Effector memory CD8-positive, alpha-beta T cell (primary cell): ENCODE measurements around the gene PPOX.

Source experiments
- ATAC-seq: fragments of 150-1000 bp; cut with Tn5 transposase; replicated peaks from 2 replicates; pipeline ENCODE4 v1.10.0; 2021; ENCODE audit warnings: mild to moderate bottlenecking, moderate library complexity
- DNase-seq, 3 experiments: peaks; one replicate each; pipeline ENCODE4 v3.0.0; 2021
- H3K27ac Mint-ChIP-seq, 2 donors: one replicate each; pipeline ENCODE4 v1.8.0; 2022; ENCODE audit warnings: mild to moderate bottlenecking in 2 of 2, mixed read lengths in 2 of 2, moderate library complexity in 2 of 2
- H3K27me3 Mint-ChIP-seq, 2 donors: one replicate each; pipeline ENCODE4 v1.8.0; 2022; ENCODE audit warnings: mixed read lengths in 2 of 2
- H3K36me3 Mint-ChIP-seq: one replicate; pipeline ENCODE4 v1.8.0; 2022; ENCODE audit warnings: mild to moderate bottlenecking, moderate library complexity, mixed read lengths; ENCODE audit not compliant: insufficient read depth
- H3K4me1 Mint-ChIP-seq, 2 donors: one replicate each; pipeline ENCODE4 v1.8.0; 2022; ENCODE audit warnings: low read depth in 2 of 2, mixed read lengths in 2 of 2
- H3K4me3 Mint-ChIP-seq, 2 donors: one replicate each; pipeline ENCODE4 v1.8.0; 2022; ENCODE audit warnings: mild to moderate bottlenecking in 2 of 2, mixed read lengths in 2 of 2, moderate library complexity in 2 of 2
- H3K9me3 Mint-ChIP-seq, 2 donors: one replicate each; pipeline ENCODE4 v1.8.0; 2022; ENCODE audit warnings: mixed read lengths in 2 of 2

PPOX gene

GRCh38 chr1:161199506-161200139 lies 33.4 kb downstream of the PPOX start:
- peak overlapping the region in 1 of 2 donors; percentile 20 for H3K4me3 Mint-ChIP-seq
- H3K4me1 Mint-ChIP-seq: peaks cover 44 to 53% of the 10 kb centered on the region in 2 donors
- H3K27ac Mint-ChIP-seq: peak overlapping the region in 1 of 2 donors; percentile 89
- H3K27me3 Mint-ChIP-seq: no peaks in the 10 kb centered on the region
- ATAC-seq: no peak
- H3K9me3 Mint-ChIP-seq: no peaks in the 10 kb centered on the region
- H3K36me3 Mint-ChIP-seq: peaks cover 22% of the 10 kb centered on the region
- DNase-seq: no peak

DNA sequence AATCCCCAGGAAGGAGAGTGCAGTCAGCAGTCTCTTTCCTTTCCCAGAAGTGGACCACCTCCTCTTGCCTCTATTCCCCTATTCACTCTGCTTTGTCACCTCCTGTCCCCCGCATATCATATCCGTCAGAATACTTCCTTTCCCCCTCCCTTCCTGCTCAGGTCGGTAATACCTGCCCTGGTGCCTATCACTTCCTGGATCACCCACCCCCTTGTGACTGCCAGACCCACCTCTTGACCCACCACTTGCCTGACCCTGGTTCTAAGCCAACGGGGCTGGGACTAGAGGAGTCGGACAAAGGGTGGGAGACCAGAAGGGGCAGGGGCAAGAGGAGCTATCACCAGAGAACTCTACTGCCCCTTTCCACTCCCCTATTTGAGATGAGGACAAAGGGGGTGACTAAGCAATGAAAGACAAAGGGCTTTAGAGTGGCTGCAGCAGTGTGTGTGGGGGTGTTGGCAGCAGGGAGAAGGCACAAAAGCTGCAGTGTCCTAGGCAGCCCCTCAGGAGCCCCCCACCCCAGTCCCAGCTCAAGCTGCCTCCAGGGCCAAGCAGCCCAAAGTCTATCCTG lies 34.3 kb downstream of the PPOX start:
- ATAC-seq (no peak), DNase-seq (no peak)
- H3K27me3 Mint-ChIP-seq: no peaks in the 10 kb centered on the region
- peaks cover 27% of the 10 kb centered on the region for H3K36me3 Mint-ChIP-seq
- peak overlapping the region; percentile 65 to 89 for H3K27ac Mint-ChIP-seq
- H3K4me3 Mint-ChIP-seq: peak overlapping the region; percentile 20 to 91
- peaks cover 39 to 48% of the 10 kb centered on the region in 2 donors for H3K4me1 Mint-ChIP-seq
- H3K9me3 Mint-ChIP-seq: no peaks in the 10 kb centered on the region

DNA sequence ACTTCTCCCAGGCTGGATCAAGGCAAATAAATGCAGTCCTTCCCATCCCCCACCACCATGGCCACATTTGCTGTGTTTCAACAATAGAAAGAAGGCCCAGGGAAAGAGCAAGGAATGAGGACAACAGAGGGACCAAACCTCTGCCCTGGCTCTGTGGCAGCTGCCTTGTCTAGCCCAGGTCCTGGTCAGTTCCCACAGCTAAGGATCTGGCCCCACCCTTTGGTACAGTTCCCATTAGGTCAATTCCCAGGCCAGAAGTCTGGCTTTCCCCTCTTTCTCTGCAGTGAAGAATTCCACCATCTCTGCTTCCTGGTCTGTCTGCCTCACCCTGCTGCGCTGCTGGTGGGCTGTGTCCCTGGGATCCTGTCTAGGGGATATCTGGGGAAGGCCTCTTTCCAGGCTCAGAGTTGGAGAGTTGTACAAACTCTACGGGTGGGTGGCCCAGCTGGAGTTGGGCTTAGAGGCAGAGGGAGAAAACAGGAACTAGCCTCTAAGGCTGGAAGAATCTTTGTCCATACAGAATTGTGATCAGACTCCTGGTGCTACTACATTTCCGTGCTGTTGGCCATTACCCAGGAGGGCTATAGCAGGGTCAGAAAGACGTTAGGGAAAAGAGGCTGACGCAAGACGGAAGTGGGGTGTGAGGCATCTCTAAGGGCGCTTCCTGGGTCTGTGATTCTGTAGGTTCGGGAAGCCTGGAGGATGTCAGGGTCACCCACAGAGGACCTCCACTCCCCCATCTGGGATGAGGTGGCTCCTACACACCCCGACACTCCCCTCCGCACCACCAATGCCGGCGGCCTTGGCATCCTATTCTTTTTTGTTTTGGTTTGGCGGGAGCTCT lies 35.0 kb downstream of the PPOX start:
- Mint-ChIP-seq H3K27me3 (no peaks in the 10 kb centered on the region), H3K4me1 (peaks cover 41 to 48% of the 10 kb centered on the region in 2 donors), H3K9me3 (no peaks in the 10 kb centered on the region), H3K27ac (peak overlapping the region; percentile 96), H3K4me3 (peak overlapping the region; percentile 91 to 95), H3K36me3 (peaks cover 31% of the 10 kb centered on the region)
- ATAC-seq (no peak), DNase-seq (no peak)

DNA sequence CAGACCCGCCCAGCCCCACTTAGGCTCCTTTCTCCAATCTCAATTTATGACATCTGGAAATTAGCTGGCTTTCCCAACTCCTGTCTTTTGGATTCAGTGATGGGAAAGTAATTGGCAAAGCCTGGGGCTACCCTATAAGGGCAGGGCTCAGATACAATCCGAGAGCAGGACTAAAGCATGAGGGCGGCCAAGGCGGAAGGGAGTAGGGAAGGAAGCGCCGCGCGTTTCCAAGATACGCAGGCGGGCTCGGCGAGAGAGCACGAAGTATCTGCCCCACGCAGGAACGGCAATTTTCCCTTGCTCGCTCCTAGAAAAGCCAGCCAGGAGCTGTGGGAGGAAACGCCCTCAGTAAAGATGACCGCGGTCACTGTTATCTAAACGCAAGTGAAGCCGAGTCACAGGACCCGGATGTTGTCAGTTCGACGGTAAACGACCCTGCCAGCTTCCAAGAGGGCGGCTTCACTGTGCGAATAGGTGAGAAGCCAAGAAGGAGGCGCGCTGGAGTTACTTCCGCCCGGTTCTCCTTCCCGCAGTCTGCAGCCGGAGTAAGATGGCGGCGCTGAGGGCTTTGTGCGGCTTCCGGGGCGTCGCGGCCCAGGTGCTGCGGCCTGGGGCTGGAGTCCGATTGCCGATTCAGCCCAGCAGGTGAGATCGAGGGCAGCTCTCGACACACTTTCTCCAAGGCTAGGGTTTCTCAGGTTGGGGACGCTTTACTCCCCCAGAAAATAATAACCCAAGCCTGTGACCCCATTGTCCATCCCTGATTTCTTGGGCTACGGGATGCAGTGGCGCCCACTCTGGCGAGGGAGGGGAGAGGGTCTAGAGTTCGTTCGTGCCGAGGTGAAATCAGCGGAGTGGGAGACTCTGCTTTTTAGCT lies 35.8 kb downstream of the PPOX start, which contains the start of gene NDUFS2:
Gene NDUFS2 (plus strand): TSS at position 532 of the 877 bp plus-strand sequence. CDS start 19 bp downstream, at position 551.
- Mint-ChIP-seq H3K9me3 (no peaks in the 10 kb centered on the region), H3K4me3 (peak within 1 kb of the TSS; percentile 91 to 95), H3K36me3 (peaks cover 37% of the 10 kb centered on the region), H3K4me1 (peaks cover 44 to 51% of the 10 kb centered on the region in 2 donors), H3K27ac (peak within 1 kb of the TSS; percentile 96), H3K27me3 (no peaks in the 10 kb centered on the region)
- ATAC-seq: peak; percentile 99
- DNase-seq: peak; percentile 91 to 93 (median 92)

- no peaks in the 10 kb centered on the region for H3K27me3 Mint-ChIP-seq
- peaks cover 35 to 41% of the 10 kb centered on the region in 2 donors for H3K4me1 Mint-ChIP-seq
- H3K9me3 Mint-ChIP-seq: no peaks in the 10 kb centered on the region
- no peak for DNase-seq
- ATAC-seq: no peak
- peaks cover 68% of the 10 kb centered on the region for H3K36me3 Mint-ChIP-seq
- no peak overlapping the region for H3K4me3 Mint-ChIP-seq
- H3K27ac Mint-ChIP-seq: no peak overlapping the region
Observed at GRCh38 chr1:161206411-161207140, 40.4 kb downstream of the PPOX start.

- Mint-ChIP-seq H3K4me1 (peaks cover 32 to 38% of the 10 kb centered on the region in 2 donors), H3K27ac (no peak overlapping the region), H3K9me3 (no peaks in the 10 kb centered on the region), H3K36me3 (peaks cover 68% of the 10 kb centered on the region), H3K4me3 (no peak overlapping the region), H3K27me3 (no peaks in the 10 kb centered on the region)
- ATAC-seq (no peak), DNase-seq (no peak)
Observed at GRCh38 chr1:161207173-161207572, 40.9 kb downstream of the PPOX start.

DNA sequence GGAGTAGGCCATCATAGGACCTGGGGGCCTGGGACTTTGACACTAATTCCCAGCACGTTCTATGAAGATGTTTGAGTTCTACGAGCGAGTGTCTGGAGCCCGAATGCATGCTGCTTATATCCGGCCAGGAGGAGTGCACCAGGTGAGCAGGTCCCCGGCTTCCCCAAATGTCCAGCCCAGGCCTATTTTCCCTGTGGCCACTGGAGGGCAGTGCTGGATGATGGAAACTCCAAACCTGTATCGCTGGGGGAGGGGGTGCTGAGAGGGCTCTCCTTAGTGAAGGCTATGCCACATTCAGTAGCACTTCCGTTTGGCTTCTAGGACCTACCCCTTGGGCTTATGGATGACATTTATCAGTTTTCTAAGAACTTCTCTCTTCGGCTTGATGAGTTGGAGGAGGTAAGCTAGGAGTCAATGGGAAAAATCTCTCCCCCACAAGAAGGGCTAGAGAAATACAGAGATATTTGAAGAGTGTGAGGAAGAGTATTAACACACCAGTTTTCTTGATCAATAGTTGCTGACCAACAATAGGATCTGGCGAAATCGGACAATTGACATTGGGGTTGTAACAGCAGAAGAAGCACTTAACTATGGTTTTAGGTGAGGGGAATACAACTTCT lies 43.7 kb downstream of the PPOX start:
- Mint-ChIP-seq H3K27me3 (no peaks in the 10 kb centered on the region), H3K36me3 (peaks cover 80% of the 10 kb centered on the region), H3K4me3 (no peak overlapping the region), H3K27ac (peak overlapping the region; percentile 7 to 50), H3K4me1 (peaks cover 21 to 26% of the 10 kb centered on the region in 2 donors), H3K9me3 (no peaks in the 10 kb centered on the region)
- DNase-seq (peak; percentile 62 to 68 (median 63)), ATAC-seq (peak; percentile 90)

- ATAC-seq: no peak
- Mint-ChIP-seq H3K4me1 (peaks cover 25 to 36% of the 10 kb centered on the region in 2 donors), H3K27me3 (no peaks in the 10 kb centered on the region), H3K27ac (no peak overlapping the region), H3K36me3 (peaks cover 53% of the 10 kb centered on the region), H3K4me3 (no peak overlapping the region), H3K9me3 (no peaks in the 10 kb centered on the region)
- no peak for DNase-seq
Observed at GRCh38 chr1:161214369-161214768, 48.1 kb downstream of the PPOX start.

DNA sequence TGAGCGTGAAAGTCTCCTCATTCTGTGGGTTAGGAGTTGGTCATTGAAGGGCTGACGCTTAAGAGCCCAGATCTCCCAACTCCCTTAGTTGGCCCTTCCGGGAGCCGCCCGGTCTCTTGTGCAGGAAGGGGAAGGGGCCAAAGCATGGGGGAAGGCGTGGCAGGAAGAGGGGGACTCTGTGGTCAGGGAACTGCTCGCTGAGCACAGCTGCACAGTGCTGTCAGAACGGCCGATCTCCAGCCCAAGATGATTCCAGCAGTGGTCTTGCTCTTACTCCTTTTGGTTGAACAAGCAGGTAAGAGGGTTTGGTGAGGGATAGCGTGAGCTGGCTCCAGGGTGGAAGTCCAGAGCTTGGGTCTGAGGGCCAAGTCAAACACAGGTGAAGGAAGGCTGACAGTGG lies 48.9 kb downstream of the PPOX start, which contains the start of gene FCER1G:
Gene FCER1G (plus strand): TSS at position 220 of the 400 bp plus-strand sequence. CDS start 27 bp downstream, at position 247.
- peaks cover 19 to 29% of the 10 kb centered on the region in 2 donors for H3K4me1 Mint-ChIP-seq
- peak within 1 kb of the TSS; percentile 51 to 79 for H3K27ac Mint-ChIP-seq
- H3K27me3 Mint-ChIP-seq: no peaks in the 10 kb centered on the region
- DNase-seq (no peak), ATAC-seq (peak; percentile 19)
- H3K4me3 Mint-ChIP-seq: peak within 1 kb of the TSS; percentile 27 to 36
- peaks cover 46% of the 10 kb centered on the region for H3K36me3 Mint-ChIP-seq
- H3K9me3 Mint-ChIP-seq: no peaks in the 10 kb centered on the region

- H3K27ac Mint-ChIP-seq: peak overlapping the region; percentile 79 to 91
- H3K4me3 Mint-ChIP-seq: peak overlapping the region in 1 of 2 donors; percentile 55
- H3K36me3 Mint-ChIP-seq: peaks cover 27% of the 10 kb centered on the region
- DNase-seq (no peak), ATAC-seq (peak; percentile 62)
- H3K27me3 Mint-ChIP-seq: peaks cover 0 to 5% of the 10 kb centered on the region in 2 donors
- H3K9me3 Mint-ChIP-seq: no peaks in the 10 kb centered on the region
- H3K4me1 Mint-ChIP-seq: peaks cover 18 to 27% of the 10 kb centered on the region in 2 donors
Observed at GRCh38 chr1:161216945-161217712, 50.9 kb downstream of the PPOX start.

- H3K36me3 Mint-ChIP-seq: peaks cover 20% of the 10 kb centered on the region
- peaks cover 0 to 10% of the 10 kb centered on the region in 2 donors for H3K27me3 Mint-ChIP-seq
- DNase-seq (no peak), ATAC-seq (no peak)
- no peaks in the 10 kb centered on the region for H3K9me3 Mint-ChIP-seq
- no peak overlapping the region for H3K4me3 Mint-ChIP-seq
- H3K4me1 Mint-ChIP-seq: peaks cover 18 to 27% of the 10 kb centered on the region in 2 donors
- H3K27ac Mint-ChIP-seq: peak overlapping the region; percentile 79 to 80
Observed at GRCh38 chr1:161217831-161218230, 51.6 kb downstream of the PPOX start.
